ENCODE results near the gene NTSR1.

DNA sequence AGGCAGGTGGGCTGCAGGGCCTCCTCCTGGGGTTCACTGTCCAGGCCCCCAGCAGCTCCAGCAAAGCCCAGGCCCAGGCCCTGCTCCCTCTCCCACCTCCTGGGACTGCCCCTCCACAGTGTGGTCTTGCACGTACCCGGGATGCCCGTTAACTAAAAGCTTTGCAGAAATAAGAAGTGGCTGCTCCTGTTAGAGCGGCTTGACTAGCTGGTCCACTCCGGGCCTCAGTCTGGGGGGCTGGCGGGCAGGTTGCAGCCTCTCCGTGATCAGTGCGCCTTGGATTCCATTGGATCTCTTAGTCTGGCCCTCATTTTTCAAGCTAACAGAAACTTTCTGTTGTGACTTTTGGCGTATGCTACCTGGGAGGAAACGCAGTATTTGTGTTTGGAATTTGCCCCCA lies 39.4 kb upstream of the NTSR1 start:
- TF ChIP-seq CTCF (IDR thresholded peaks at IDR 0.05) (no peak), POLR2A (IDR thresholded peaks at IDR 0.05) (no peak), EP300 (IDR thresholded peaks at IDR 0.05) (no peak)

All from ovary (tissue), 3 donors.